GM19324 (cell line): ENCODE results near the gene SHISA2.
"Not testable (repeated sequence)": the region's sequence is repeated elsewhere in the genome, so short reads cannot be mapped to it uniquely, and the experiment has no call there.

Experiments
- ATAC-seq: cut with Tn5 transposase; IDR thresholded peaks from one replicate; pipeline ENCODE4 v1.9.1; 2021; ENCODE audit warnings: mild to moderate bottlenecking, moderate library complexity; ENCODE audit not compliant: unreplicated experiment, low FRiP score

The SHISA2 gene

DNA sequence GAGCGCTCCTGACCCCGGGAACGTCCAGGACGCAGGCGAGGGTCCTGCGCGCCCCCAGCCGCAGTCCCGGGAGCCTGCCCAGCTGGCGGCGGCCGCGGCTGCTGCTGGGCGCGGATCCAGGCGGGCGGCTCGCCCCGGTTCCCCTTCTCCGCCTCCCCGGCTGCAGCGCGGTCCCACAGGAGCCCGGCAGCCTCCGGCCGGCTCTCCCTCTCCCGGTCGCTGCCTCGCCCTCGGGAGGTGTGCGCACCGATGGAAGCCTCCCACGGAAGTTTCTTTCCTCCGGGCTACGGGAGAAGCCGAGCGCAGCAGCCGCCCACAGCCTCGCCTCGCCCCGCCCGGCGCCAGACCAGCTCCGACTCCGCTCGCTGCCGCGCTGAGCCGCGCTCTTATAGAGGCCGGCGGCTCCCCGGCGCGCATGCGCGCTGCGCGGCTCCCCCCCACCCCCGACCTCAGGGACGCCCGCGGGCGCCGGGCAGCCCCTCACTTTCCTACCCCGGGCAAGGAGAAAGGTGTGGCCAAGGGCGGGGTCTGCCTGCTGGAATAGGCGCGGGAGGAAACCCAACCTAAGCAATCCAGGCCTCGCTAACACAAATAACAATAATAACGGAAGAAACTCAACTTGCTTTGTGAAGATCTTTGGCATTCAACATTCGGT, at the start of gene SHISA2:
Gene SHISA2 (minus strand): TSS at position 360 of the 655 bp plus-strand sequence. CDS start 1,041 bp downstream, outside the sequence.
- no peak for ATAC-seq

- ATAC-seq = no peak
Measured at GRCh38 chr13:26095846-26096610, 44.2 kb upstream of the SHISA2 start.

DNA sequence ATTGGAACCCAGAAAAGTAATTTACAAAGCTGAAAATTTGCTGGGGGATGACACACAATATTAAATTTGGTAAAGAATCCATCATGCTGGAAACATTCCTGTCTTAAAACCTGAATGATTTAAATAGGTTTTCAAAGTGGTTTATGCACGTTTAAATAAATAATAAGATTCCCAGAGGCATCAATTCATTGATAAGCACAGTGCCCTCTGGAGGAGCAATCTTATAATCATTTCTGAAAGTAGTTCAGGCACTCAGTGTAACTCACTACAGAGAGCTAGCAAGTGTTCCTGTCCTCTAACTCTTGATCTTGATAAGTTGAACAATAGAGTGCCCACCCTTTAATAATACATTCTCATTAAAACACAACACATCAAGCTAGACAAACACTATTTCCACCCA, 43.5 kb upstream of the SHISA2 start:
- no peak for ATAC-seq

GRCh38 chr13:26076821-26077220, 25.0 kb upstream of the SHISA2 start:
- not testable (repeated sequence) for ATAC-seq

- no peak for ATAC-seq
Measured at GRCh38 chr13:26075498-26075897, 23.7 kb upstream of the SHISA2 start.

- ATAC-seq = no peak
Measured at GRCh38 chr13:26074706-26075105, 22.9 kb upstream of the SHISA2 start.

- peak; percentile 51 for ATAC-seq
Measured at GRCh38 chr13:26072335-26072734, 20.5 kb upstream of the SHISA2 start.

DNA sequence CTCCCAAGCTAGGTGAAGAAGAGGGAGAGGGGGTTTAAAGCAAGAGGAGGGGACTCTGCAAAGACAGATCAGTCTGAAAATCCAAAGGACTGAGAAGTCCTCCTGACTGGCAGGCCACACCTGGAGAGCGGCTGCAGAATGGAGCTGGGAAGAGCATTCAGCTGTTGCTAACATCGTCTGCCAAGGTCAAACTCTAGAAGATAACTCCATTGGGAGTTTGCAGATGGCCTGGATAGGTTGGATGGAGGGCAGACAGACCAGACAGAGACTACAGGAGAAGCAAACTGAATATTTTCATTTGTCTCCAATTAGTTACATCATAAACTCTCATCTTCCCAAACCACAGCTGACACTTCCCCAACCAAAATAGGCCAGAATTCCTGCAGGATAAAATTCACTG, 19.9 kb upstream of the SHISA2 start:
- no peak for ATAC-seq

GRCh38 chr13:26069642-26070041, 17.8 kb upstream of the SHISA2 start:
- not testable (repeated sequence) for ATAC-seq

DNA sequence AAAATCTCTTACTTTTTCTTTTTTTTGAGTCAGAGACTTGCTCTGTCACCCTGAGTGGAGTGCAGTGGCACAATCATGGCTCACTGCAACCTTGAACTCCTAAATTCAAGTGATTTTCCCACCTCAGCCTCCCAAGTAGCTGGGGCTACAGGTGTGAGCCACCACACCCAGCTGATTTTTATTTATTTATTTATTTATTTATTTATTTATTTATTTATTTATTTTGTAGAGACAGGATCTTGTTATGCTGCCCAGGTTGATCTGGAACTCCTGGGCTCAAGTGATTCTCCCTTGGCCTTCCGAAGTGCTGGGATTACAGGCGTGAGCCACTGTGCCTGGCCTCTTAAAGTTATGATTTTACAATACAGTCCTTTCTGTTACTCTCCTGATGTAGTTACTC, 16.6 kb upstream of the SHISA2 start:
- ATAC-seq = not testable (repeated sequence)

DNA sequence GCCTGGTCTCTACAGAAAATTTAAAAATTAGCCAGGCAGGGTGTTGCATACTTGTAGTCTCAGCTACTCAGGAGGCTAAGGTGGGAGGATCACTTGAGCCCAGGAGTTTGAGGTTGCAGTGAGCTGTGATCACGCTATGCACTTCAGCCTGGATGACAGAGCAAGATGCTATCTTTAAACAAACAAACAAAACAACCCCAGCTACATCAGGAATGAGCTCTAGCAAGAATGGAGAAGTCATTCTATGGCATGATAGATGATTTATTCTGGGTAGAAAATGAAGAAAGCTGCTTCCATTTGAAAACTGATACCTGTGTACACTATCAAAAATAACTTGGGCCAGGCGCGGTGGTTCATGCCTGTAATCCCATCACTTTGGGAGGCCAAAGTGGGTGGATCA, 15.8 kb upstream of the SHISA2 start:
- ATAC-seq = no peak

DNA sequence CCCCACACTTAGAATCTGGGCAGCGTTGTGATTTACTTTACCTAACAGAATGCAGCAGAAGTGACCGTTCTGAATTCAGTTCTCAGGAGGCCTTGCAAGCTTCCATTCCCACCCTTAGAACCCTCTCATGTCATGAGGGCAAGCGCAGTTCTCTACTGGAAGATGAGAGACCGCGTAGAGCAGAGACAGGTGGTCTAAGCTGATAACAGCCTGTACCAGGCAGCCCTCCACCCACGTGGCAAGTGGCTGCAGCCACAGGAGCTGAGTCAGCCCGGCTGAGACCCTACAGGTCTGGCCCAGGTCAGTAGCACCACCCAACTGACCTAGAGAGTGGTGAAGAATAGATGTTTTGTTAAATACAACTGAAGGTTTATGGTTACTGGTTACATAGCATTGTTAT, 14.7 kb upstream of the SHISA2 start:
- ATAC-seq = not testable (repeated sequence)

DNA sequence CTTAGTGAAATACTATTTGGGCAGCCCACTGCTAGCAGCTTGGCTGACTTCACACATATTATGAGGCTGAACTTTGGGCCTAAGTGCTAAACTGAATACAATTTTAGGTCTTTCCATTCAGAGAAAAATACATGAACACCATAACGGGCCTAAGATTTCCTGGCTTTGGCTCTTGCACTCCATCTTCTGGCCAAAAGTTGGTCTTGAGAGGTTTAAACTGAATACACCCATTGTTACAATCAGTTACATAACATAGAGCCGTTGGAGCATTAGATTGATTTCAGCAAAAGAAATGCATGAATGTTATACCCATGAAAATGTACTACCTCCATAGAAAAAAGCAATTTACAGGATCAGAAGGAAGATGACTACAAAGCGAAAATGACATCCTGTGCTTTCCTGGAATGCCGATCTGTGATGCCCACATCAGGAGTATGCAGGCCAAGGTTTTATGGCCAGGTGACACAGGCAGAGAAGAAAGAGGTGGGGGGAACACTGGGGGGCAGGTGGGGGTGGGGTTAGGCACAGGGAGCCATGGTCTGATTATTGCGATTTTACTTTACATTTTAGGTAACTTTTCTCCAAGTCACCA, 11.1 kb upstream of the SHISA2 start:
- ATAC-seq = no peak

DNA sequence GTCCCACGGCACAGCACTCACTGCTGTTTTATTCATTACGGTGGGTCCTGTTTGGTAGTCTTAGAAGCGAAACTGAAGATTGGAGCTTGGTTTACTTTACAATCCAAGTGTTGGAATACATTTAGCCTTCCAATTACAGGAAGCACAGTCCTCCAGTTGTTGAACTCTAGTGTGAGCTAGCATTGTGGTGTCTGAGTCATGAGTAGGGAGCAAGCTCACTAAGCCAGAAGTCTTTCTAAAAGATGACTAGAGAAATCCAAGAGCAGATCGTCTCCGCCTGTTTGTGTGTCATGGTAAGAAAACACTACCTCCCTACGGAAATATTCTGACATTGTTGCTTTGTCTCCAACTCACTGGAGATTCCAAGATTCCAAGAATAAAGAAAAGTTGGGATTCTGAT, 10.1 kb upstream of the SHISA2 start:
- no peak for ATAC-seq

DNA sequence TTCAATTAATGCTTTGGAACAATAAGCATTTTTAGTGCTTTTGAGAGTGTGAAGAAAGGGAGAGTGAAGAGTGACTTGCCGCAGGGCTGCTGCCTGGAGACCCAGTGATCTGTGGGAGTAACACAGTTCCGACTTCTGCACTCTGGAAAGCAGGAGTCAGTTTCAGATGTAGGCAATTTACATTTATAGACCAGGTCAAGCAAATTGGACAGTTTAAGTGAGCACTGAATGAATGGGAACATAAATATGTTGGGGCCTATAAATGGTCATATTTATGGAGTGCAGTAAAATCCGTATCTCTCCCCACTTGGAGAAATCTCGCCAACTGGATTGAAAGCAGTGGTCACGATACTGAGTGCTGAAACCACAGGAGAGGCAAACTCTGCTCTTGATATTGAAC, 9.4 kb upstream of the SHISA2 start:
- no peak for ATAC-seq

DNA sequence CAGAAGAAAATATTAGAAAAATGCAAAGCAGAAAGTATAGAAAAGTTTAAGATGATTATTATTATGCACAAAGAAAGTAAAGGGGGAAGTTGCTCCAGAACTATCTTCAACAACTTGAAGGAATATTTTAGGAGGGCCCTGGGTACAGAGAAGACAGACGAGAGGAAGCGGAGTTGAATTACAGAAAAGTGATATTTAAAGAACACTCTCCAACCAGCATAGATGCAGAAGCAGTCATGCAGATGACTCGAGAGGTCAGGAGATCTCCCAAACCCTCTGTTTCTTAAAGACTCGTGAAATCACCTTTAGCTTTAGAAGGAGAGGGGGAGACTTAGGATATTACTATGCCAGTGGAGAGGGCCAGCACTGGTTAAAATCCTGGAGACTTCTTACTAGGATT, 8.5 kb upstream of the SHISA2 start:
- ATAC-seq = no peak

DNA sequence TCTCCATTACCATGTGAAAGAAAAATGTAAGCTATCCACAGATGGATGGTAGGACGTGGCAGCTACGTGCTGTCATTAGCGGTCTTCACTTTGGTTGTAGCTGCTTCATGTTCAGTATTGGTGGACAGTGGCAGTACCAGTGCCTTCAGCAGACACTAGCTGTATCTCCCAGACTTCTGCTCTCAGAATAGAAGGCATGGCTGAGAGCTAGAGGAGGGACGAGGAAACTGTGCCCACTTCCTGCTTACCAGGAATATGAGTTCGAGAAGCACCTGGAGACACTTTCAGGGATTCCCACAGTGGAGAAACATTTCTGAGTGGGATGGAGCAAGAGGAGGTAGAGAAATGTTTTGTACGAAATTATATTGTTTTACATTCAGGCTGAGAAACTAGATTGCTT, 6.9 kb upstream of the SHISA2 start:
- ATAC-seq = no peak

GRCh38 chr13:26054896-26055295, 3.1 kb upstream of the SHISA2 start:
- ATAC-seq = no peak

- no peak for ATAC-seq
Measured at GRCh38 chr13:26053418-26053980, 1.7 kb upstream of the SHISA2 start.

GRCh38 chr13:26052337-26052736, 521 bp upstream of the SHISA2 start:
- no peak for ATAC-seq

- no peak for ATAC-seq
Measured at GRCh38 chr13:26051231-26051656, 572 bp downstream of the SHISA2 start.
